GM19238 (cell line): Measurements from ENCODE around the gene MPL.
"Not testable (repeated sequence)": the region's sequence is repeated elsewhere in the genome, so short reads cannot be mapped to it uniquely, and the experiment has no call there.

Source experiments
- DNase-seq: peaks from one replicate; pipeline ENCODE4 v3.0.0; 2011; ENCODE audit warnings: low spot score; ENCODE audit not compliant: insufficient read length

Gene MPL

DNA sequence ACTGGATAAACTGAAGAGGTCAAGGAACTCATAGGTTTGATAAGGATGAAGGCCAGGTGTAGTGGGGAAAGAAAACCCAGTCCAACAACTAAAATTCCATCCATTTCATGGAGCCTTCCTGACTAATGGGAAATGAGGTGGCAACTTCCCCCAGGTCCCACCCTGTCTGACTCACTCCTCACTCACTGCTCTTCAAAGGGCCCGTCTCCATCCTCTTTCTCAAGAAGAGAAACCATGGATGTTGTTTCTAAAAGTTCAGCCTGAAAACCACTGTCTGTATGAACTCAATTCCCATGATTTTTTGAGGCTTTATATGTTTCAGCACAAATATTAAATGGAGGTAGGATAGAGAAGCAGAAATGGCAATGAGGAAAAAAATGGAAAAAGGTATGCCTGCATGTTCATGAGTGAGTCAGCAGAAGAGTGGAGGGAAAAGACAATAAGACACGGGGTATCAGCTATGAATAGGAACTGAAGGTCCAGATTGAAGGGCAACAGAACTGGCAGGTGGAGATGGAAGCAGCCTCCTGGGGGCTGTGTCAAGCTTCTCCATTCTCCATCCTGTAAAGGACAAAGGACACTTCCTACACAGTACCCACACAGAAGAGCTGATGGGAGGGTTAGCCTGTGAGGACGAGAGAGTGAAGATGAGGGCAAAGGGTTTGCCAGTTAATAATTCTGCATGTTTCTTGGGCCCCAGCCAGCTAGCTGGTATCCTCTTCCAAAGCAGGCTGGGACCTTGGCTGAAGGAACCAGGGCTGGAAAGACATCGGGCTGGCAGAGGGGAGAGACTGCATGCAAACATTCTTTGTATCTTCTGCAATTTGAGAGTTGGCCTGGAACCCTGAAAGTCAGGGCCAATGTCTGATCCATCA, 35.7 kb downstream of the MPL start:
- no peak for DNase-seq

DNA sequence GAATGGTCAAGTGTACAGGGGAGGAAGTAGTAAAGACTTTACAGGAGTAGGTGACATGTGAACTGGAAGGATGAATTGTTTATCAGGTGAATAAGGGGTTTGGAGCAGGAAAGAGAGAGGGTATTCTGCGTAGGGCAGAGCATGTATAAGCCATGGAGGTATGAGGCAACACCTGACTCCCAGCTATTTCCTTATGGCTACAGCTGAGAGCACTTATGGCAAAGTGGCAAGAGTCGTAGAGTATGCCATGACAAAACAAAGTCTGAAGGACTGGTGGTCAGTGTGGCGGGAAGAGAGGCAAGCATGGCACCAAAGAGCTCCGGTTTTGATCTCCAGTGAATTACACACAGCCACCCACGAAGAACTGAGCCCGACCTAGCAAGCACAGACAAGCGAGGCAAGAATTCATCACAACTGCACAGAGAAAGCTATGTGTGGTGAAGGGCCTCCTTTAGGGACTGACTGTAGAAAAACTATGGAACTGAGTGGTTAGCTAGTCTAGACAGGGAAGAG, 39.2 kb downstream of the MPL start:
- no peak for DNase-seq

DNA sequence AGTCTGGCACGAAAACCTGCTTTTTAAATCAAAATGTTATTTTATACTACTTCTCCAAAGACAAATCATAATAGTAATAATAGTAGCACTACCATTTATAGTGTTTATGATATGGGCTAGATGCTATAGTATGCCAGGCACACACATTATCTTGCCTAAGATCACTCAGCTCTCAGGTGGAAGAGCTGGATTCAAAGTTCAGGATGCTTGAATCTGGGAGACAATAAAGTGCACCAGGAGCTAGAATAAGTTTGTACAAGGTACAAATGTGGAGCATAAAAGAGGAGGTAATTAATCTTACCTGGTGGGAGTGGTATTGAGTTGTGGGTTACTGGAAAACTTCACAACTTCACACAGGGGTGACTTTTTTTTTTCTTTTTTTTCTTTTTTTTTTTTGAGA, 40.2 kb downstream of the MPL start:
- no peak for DNase-seq

DNA sequence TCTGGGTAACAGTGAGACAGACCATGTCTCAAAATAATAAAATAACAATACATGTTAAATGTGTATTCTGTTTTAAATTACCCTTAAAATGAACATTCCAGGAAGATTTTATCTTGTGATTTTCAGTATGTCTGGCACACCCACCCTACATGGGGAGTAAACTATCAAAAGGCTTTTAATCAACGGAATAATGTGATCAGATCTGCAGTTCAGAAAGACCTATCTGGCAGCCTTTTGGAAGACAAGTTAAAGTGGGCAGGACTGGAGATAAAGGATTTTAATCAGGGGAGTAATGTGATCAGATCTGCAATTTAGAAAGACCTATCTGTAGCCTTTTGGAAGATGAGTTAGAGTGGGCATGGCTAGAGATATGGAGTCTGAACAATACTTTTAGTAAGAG, 41.9 kb downstream of the MPL start:
- DNase-seq: no peak

DNA sequence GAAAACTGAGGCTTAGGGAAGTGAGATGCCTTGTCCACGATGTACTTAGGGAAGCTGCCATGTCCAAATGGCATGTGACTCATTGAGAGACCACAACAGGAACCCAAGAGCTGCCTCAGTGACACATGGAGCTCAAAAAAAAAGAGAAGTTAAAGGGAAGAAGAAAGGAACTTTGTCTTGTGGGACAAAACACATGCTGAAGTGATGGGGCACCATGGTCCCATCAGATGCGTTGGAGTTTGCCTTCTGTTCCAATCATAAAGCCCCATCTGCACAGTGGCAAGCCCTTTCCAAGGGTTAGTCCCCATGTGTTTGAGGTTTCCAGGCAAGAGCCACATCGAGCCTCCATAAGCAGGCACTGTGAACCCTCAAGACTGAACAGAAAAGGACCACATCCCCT, 44.0 kb downstream of the MPL start:
- DNase-seq: no peak

DNA sequence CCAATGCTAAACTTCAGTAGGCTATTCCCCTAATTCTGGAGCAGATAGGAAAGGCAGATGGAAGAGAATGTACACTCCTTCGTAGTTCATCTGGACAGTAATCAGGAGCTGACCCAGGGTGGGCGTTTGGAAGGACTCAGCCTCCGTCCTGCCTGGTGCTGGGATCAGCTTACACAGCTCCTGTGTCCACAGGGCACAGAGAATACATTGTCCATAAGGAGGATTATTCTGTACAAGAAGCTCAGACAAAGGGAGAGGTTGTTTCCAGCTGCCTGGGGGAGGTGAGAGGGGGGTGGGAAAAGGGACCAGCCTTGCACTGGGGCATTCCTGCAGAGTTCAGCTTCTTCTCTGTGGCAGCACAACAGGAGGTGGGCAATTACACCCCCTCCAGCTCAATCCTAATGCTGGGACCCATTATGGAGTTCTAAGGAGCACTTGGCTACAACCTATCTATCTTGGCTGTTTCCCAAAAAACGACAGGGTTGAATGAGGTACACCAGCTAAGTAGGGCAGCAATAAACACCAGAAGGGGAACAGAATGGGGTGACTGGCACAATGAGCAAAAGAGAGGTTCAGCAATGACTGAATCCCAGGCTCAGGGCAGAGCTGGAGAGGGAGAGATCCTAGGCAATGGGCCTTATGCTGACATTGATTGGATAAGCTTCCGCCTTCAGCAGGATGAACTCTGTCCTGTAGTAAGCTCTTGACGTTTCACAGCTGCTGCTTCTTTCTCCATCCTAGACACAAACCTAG, 44.6 kb downstream of the MPL start:
- DNase-seq: no peak

DNA sequence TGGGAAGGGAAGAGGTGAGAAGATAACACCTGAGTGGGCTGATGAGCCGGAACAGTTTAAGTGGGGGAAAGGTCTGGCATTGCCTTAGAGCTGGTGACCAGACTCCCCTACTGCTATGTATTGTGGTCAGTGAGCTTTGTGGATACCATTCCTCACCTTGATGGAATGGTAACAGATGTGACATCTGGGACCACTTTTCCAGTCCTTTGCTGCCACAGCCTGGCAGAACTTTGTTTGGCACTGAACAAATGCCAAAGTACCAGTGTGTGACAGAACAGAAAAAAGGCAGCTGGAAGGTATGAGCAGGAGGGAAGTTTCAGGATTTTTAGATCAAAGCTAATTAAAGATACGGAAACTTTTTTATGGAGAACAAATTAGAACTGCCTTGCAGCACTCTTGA, 45.8 kb downstream of the MPL start:
- DNase-seq: no peak

DNA sequence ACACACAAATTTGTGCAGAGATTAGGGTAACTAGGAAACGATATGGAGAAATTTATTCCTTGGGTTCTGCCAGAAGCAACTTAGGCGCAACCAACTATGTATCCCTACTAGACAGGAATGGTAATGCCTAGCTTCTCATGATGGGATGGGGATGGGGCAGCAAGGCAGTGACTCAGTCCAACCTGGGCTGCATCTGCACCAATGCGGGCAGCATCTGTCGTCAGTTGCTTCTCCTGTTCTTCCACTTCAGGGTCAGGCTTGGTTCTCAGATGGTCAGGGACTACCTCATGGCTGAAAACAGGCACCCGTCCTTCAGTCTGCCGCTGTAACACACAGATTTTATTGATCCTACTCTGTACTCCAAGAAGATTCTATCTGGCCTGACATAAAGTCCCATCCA, 49.1 kb downstream of the MPL start:
- no peak for DNase-seq

DNA sequence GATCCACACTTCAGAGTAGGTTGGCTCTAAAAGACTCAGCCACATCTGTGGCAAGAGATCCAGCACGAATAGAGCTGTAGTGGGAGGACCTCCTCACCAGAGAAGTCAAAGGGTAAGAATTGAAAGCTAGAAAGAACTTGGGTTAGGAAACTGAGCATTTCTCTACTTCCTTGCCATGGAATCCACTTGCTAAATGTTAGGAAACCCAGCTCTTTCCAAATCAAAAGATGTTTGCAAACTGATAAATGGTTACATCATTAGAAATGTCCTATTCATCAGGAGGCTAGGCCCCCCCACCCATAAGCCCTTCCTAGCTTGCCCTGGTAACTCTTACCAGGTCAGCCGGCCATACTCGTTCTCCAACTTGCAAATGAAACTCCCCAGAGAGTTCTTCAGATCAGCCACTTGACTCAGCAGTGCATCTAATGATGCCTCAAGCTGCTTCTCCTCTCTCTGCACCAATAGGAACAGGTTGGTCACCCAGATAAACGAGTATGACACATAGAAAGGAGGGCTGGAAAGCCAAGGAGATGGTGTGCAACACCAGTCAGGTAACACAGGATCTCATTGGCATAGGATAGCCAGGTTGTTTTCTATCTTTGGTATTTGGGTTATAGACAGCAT, 50.5 kb downstream of the MPL start:
- no peak for DNase-seq

DNA sequence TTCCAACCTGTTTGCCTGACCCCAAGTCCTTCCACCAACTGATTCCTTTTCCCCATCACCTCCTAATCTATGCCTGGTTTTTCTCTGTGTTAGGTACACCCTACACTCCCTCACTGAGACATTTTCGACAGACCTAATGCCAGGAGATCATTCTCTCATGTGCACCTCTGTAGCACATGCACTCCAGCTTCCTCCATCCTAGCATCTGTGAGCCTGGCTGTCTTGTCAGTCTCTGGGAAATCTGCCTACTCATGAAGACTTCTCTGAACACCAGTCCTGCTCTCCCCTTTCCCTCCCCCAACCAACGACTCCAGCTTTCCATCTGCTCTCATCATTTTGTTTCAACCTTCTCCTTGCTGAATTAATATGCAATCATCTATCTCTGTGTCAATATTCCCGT, 51.0 kb downstream of the MPL start:
- no peak for DNase-seq

DNA sequence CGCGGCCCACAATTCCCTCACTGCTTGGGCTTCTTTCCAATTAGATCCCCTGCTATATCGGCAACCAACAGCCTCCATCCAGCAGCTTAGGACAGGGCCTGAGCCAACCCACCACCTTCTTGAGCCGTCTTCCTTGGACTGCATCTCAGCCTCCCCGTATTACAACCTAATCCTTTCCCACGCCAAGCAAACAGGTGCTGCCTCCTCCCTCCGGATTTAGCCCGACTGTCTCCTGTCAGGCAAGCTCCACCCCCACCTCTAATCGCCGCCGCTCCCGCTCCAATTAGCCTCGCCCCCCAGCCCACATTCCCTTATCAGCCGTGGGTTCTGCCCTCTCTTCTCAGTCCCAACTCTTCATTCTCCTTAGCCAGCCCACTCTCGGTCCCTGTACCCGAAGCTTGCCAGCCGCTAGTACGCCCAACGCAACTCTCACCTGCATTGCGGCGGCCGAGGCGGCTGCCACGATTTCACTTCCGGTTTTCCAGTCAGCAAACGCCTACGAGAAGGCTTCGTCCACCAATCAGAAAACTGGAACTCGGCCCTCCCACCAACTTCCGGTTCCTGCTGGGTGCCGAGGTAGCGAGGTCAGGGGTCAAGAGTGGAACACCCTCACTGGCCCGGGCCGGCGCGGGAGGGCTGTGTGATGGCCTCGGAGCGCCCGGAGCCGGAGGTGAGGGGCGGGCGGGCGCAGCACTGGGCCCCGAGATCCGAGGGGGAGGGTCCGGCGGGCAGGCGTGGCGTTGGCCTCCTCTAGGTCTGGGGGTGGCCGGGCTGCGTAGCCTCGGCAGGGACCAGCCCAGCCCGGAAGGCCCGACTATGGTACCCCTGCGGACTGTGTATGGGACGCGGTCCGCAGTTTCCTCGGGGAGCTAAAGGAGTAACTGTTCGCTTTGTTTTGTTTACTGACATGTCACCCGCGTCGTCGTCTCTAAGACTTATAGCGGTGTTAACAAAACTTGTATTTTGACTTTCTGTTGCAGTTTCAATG, 52.0 kb downstream of the MPL start, which contains the start of the genes MED8 and SZT2:
Gene MED8, minus strand, starts transcription at position 475 of the 988 bp plus-strand sequence. Its CDS starts 36 bp downstream, at position 439.
Gene SZT2, plus strand, starts transcription at position 574 of the 988 bp plus-strand sequence. Its CDS starts 70 bp downstream, at position 644.
- peak; percentile 91 for DNase-seq

DNA sequence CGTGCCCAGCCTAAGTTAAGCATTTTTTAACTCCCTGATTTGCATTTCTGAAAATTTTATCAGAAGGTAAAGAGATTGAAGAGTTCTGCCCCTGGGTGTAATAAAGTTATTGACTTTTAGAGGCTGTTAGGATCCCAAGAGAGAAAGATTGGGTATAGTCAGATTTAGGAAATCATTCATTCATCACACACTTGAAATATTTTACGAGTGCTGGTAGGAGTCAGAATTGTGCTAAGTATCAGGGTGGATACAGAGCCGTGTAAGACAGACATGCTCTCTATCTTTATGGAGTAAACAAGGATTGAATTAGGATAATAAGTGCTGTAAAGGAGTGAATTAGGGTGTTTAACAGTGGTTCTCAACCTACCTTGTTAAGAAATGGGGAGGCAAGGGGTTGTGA, 55.1 kb downstream of the MPL start:
- no peak for DNase-seq

DNA sequence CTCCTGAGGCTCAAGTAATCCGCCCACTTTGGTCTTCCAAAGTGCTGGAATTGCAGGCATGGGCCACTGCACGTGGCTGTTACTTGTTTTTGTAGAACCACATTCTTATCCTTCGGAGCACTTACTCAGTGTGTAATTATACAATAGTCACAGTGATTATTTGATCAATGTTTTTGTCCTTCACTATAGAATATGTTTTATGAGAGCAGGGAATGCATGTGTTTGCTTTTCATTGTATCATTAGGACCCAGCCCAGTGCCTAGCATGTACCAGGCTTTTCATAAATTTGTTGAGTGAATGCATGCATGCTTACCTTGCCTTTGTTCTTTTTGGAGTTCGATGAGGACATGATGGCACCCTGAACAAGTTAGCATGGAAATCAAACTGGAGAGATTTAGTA, 57.9 kb downstream of the MPL start:
- no peak for DNase-seq

DNA sequence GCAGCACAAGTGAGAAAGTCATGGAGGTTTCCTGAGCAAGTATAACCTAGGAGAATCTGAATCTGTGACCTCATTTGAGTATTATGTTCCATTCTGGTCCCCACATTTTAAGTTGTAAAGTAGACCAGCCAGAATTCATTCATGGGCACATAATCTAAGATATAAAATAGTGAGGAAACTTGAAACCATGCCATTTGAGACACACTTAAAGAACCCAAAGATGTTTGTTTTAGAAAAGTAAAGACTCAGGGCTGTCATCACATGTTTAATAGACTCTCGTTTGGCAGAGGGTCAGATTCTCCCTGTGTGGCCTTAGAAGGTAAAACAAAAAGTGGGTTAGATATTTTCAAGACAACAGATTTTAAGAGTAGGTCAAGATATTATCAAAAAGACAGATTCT, 58.4 kb downstream of the MPL start:
- no peak for DNase-seq

DNA sequence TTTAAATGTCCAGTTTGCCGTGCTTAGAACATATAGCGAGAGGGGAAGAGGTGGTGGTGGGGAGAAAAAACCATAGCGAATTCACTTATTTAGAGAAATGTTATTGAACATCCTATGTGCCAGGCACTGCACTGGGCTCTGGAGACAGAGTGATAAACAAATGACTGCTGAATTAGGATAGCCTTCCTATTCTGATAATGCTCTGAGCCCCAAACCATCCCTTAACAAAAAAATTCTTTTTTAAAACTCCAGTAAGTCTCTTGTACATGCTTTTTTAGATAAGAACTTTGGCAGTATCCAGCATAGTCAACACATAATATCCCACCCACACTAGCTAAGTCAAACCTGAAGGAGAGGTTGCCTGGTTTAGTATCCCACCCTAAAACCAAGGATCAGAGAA, 60.6 kb downstream of the MPL start:
- no peak for DNase-seq

DNA sequence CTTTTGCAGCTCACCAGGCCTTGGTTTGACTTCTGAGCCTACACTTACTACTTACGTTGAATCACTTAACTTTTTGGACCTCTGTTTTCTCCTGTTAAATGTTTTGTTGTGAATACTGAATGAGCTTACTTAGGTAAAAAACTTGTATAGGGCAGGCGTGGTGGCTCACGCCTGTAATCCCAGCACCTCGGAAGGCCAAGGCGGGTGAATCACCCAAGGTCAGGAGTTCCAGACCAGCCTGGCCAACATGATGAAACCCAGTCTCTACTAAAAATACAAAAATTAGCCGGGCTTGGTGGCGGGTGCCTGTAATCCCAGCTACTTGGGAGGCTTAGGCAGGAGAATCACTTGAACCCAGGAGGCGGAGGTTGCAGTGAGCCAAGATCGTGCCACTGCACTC, 62.8 kb downstream of the MPL start:
- DNase-seq: not testable (repeated sequence)

DNA sequence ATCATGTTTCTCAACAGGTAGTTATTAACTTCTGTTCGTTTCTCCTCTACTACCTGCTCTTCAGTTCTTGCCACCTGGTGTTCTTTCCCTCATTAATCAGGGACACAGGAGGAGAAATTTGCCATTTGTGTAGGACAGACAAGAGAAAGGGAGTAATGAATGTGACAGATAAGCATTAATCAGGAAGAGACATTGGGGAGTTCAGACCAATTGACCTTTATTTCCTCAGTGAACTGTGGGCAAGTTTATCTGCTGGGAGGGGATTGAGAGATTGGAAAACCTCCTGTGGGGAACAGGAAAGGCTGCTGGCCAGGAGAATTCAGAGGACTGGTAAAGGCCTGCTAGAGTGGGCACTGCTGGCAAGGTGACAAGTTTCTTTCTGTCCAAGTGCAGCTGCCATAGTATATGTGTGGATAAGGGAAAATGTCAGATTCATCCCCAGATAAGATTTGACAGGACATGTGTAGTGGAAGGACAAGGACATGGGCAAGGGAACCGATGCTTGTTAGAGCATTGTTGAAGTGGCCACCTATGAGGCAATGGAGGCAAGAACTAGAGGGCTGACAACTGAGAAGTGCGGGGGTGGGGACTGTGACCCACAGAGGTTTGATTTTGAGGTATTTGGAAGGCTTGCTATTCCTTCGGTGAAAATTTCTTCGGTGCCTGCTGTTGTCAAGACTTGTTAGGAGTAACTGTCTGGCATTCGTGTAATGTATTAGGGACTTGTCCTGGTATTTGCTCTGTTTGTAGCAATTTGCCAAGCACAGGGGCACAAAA, 64.7 kb downstream of the MPL start:
- DNase-seq: no peak
